ENCODE data around the gene TRIM44.

The TRIM44 gene

GRCh38 chr11:35792148-35792845 is 129.7 kb downstream of the TRIM44 start:
- Histone ChIP-seq H4K5ac (ENCODE audit: low read length) (no peak overlapping the region), H3K18ac (ENCODE audit: low read length) (no peak overlapping the region), H3K27ac (ENCODE audit: low read depth, low read length) (no peak overlapping the region), H3K23ac (ENCODE audit: low read length) (no peak overlapping the region), H3K56ac (ENCODE audit: low read length) (no peak overlapping the region), H3K79me1 (ENCODE audit: low read length) (no peaks in the 10 kb centered on the region), H3K4ac (ENCODE audit: low read depth, low read length) (no peak overlapping the region), H2BK5ac (ENCODE audit: low read length) (no peak overlapping the region), H3K36me3 (ENCODE audit: control insufficient read depth, insufficient read depth, low read length) (no peaks in the 10 kb centered on the region), H2AK5ac (ENCODE audit: low read length) (no peak overlapping the region), H3K4me3 (ENCODE audit: low read length) (no peak overlapping the region), H3K27me3 (ENCODE audit: insufficient read depth, low read length, poor library complexity) (no peaks in the 10 kb centered on the region), H3K4me1 (ENCODE audit: control insufficient read depth, low read depth, low read length) (no peaks in the 10 kb centered on the region), H2BK120ac (ENCODE audit: low read depth, low read length) (no peak overlapping the region), H3K4me2 (ENCODE audit: low read length) (no peak overlapping the region), H3K9ac (ENCODE audit: low read length) (no peak overlapping the region), H2BK15ac (replicated peaks; ENCODE audit: low read depth) (no peak overlapping the region), H3K79me2 (ENCODE audit: control insufficient read depth, insufficient read depth, low read length) (no peaks in the 10 kb centered on the region), H4K8ac (ENCODE audit: low read depth, low read length) (no peak overlapping the region)
- DNase-seq, result no peak
- WGBS (ENCODE audit: extremely low coverage, insufficient coverage, low lambda C conversion rate), result no CpG with 5 or more reads among the region's 4 CpGs

- Histone ChIP-seq H3K79me1 (ENCODE audit: low read length) (no peaks in the 10 kb centered on the region), H3K4me1 (ENCODE audit: control insufficient read depth, low read depth, low read length) (no peaks in the 10 kb centered on the region), H3K36me3 (ENCODE audit: control insufficient read depth, insufficient read depth, low read length) (no peaks in the 10 kb centered on the region), H4K5ac (ENCODE audit: low read length) (no peak overlapping the region), H3K4me3 (ENCODE audit: low read length) (no peak overlapping the region), H3K4me2 (ENCODE audit: low read length) (no peak overlapping the region), H3K23ac (ENCODE audit: low read length) (no peak overlapping the region), H2BK15ac (replicated peaks; ENCODE audit: low read depth) (no peak overlapping the region), H2BK5ac (ENCODE audit: low read length) (no peak overlapping the region), H3K79me2 (ENCODE audit: control insufficient read depth, insufficient read depth, low read length) (no peaks in the 10 kb centered on the region), H2BK120ac (ENCODE audit: low read depth, low read length) (no peak overlapping the region), H4K8ac (ENCODE audit: low read depth, low read length) (no peak overlapping the region), H3K27me3 (ENCODE audit: insufficient read depth, low read length, poor library complexity) (no peaks in the 10 kb centered on the region), H3K56ac (ENCODE audit: low read length) (no peak overlapping the region), H3K9ac (ENCODE audit: low read length) (no peak overlapping the region), H2AK5ac (ENCODE audit: low read length) (no peak overlapping the region), H3K4ac (ENCODE audit: low read depth, low read length) (no peak overlapping the region), H3K27ac (ENCODE audit: low read depth, low read length) (no peak overlapping the region), H3K18ac (ENCODE audit: low read length) (no peak overlapping the region)
- WGBS (ENCODE audit: extremely low coverage, insufficient coverage, low lambda C conversion rate), result no CpG with 5 or more reads among the region's 2 CpGs
- no peak for DNase-seq
Observed at GRCh38 chr11:35792846-35793192, 130.2 kb downstream of the TRIM44 start.

- Histone ChIP-seq H2AK5ac (ENCODE audit: low read length) (no peak overlapping the region), H4K8ac (ENCODE audit: low read depth, low read length) (no peak overlapping the region), H2BK120ac (ENCODE audit: low read depth, low read length) (no peak overlapping the region), H3K79me1 (ENCODE audit: low read length) (no peaks in the 10 kb centered on the region), H4K5ac (ENCODE audit: low read length) (no peak overlapping the region), H3K4me2 (ENCODE audit: low read length) (no peak overlapping the region), H3K27ac (ENCODE audit: low read depth, low read length) (no peak overlapping the region), H3K23ac (ENCODE audit: low read length) (no peak overlapping the region), H3K18ac (ENCODE audit: low read length) (no peak overlapping the region), H2BK15ac (replicated peaks; ENCODE audit: low read depth) (no peak overlapping the region), H3K4ac (ENCODE audit: low read depth, low read length) (no peak overlapping the region), H3K4me1 (ENCODE audit: control insufficient read depth, low read depth, low read length) (no peaks in the 10 kb centered on the region), H3K36me3 (ENCODE audit: control insufficient read depth, insufficient read depth, low read length) (no peaks in the 10 kb centered on the region), H3K9ac (ENCODE audit: low read length) (no peak overlapping the region), H2BK5ac (ENCODE audit: low read length) (no peak overlapping the region), H3K27me3 (ENCODE audit: insufficient read depth, low read length, poor library complexity) (no peaks in the 10 kb centered on the region), H3K4me3 (ENCODE audit: low read length) (no peak overlapping the region), H3K79me2 (ENCODE audit: control insufficient read depth, insufficient read depth, low read length) (no peaks in the 10 kb centered on the region), H3K56ac (ENCODE audit: low read length) (no peak overlapping the region)
- DNase-seq, result no peak
- WGBS (ENCODE audit: extremely low coverage, insufficient coverage, low lambda C conversion rate), result no CpG with 5 or more reads among the region's 2 CpGs
Observed at GRCh38 chr11:35794333-35794732, 131.8 kb downstream of the TRIM44 start.

GRCh38 chr11:35794850-35795249 is 132.3 kb downstream of the TRIM44 start:
- no peak overlapping the region for H2AK5ac ChIP-seq (ENCODE audit: low read length)
- H3K4me3 ChIP-seq (ENCODE audit: low read length), result no peak overlapping the region
- no peak overlapping the region for H4K5ac ChIP-seq (ENCODE audit: low read length)
- H3K9ac ChIP-seq (ENCODE audit: low read length), result no peak overlapping the region
- H3K4ac ChIP-seq (ENCODE audit: low read depth, low read length), result no peak overlapping the region
- WGBS (ENCODE audit: extremely low coverage, insufficient coverage, low lambda C conversion rate), result no CpG with 5 or more reads among the region's 3 CpGs
- no peak overlapping the region for H3K4me2 ChIP-seq (ENCODE audit: low read length)
- H3K27ac ChIP-seq (ENCODE audit: low read depth, low read length), result no peak overlapping the region
- H3K79me2 ChIP-seq (ENCODE audit: control insufficient read depth, insufficient read depth, low read length), result no peaks in the 10 kb centered on the region
- no peak overlapping the region for H2BK5ac ChIP-seq (ENCODE audit: low read length)
- no peak overlapping the region for H2BK15ac ChIP-seq (replicated peaks; ENCODE audit: low read depth)
- no peaks in the 10 kb centered on the region for H3K79me1 ChIP-seq (ENCODE audit: low read length)
- no peak overlapping the region for H3K18ac ChIP-seq (ENCODE audit: low read length)
- no peaks in the 10 kb centered on the region for H3K36me3 ChIP-seq (ENCODE audit: control insufficient read depth, insufficient read depth, low read length)
- no peak overlapping the region for H4K8ac ChIP-seq (ENCODE audit: low read depth, low read length)
- H3K56ac ChIP-seq (ENCODE audit: low read length), result no peak overlapping the region
- peak; percentile 26 for DNase-seq
- H3K4me1 ChIP-seq (ENCODE audit: control insufficient read depth, low read depth, low read length), result no peaks in the 10 kb centered on the region
- H3K27me3 ChIP-seq (ENCODE audit: insufficient read depth, low read length, poor library complexity), result no peaks in the 10 kb centered on the region
- H2BK120ac ChIP-seq (ENCODE audit: low read depth, low read length), result no peak overlapping the region
- H3K23ac ChIP-seq (ENCODE audit: low read length), result no peak overlapping the region

- Histone ChIP-seq H4K8ac (ENCODE audit: low read depth, low read length) (no peak overlapping the region), H3K56ac (ENCODE audit: low read length) (no peak overlapping the region), H3K79me1 (ENCODE audit: low read length) (no peaks in the 10 kb centered on the region), H4K5ac (ENCODE audit: low read length) (no peak overlapping the region), H3K27me3 (ENCODE audit: insufficient read depth, low read length, poor library complexity) (no peaks in the 10 kb centered on the region), H3K36me3 (ENCODE audit: control insufficient read depth, insufficient read depth, low read length) (no peaks in the 10 kb centered on the region), H3K9ac (ENCODE audit: low read length) (no peak overlapping the region), H3K79me2 (ENCODE audit: control insufficient read depth, insufficient read depth, low read length) (no peaks in the 10 kb centered on the region), H3K18ac (ENCODE audit: low read length) (no peak overlapping the region), H2AK5ac (ENCODE audit: low read length) (no peak overlapping the region), H3K4ac (ENCODE audit: low read depth, low read length) (no peak overlapping the region), H2BK15ac (replicated peaks; ENCODE audit: low read depth) (no peak overlapping the region), H3K23ac (ENCODE audit: low read length) (no peak overlapping the region), H3K4me1 (ENCODE audit: control insufficient read depth, low read depth, low read length) (peaks cover 2% of the 10 kb centered on the region), H3K27ac (ENCODE audit: low read depth, low read length) (no peak overlapping the region), H3K4me3 (ENCODE audit: low read length) (no peak overlapping the region), H2BK5ac (ENCODE audit: low read length) (no peak overlapping the region), H3K4me2 (ENCODE audit: low read length) (no peak overlapping the region), H2BK120ac (ENCODE audit: low read depth, low read length) (no peak overlapping the region)
- DNase-seq, result peak; percentile 56
- WGBS (ENCODE audit: extremely low coverage, insufficient coverage, low lambda C conversion rate), result no CpG with 5 or more reads among the region's 3 CpGs
Observed at GRCh38 chr11:35796562-35796961, 134.0 kb downstream of the TRIM44 start.

GRCh38 chr11:35798423-35798822 is 135.8 kb downstream of the TRIM44 start:
- Histone ChIP-seq H3K79me1 (ENCODE audit: low read length) (no peaks in the 10 kb centered on the region), H3K4me3 (ENCODE audit: low read length) (no peak overlapping the region), H3K56ac (ENCODE audit: low read length) (no peak overlapping the region), H2AK5ac (ENCODE audit: low read length) (no peak overlapping the region), H3K4me2 (ENCODE audit: low read length) (no peak overlapping the region), H4K5ac (ENCODE audit: low read length) (no peak overlapping the region), H2BK120ac (ENCODE audit: low read depth, low read length) (no peak overlapping the region), H3K4ac (ENCODE audit: low read depth, low read length) (no peak overlapping the region), H3K36me3 (ENCODE audit: control insufficient read depth, insufficient read depth, low read length) (no peaks in the 10 kb centered on the region), H3K18ac (ENCODE audit: low read length) (no peak overlapping the region), H3K23ac (ENCODE audit: low read length) (no peak overlapping the region), H4K8ac (ENCODE audit: low read depth, low read length) (no peak overlapping the region), H2BK5ac (ENCODE audit: low read length) (no peak overlapping the region), H3K27ac (ENCODE audit: low read depth, low read length) (no peak overlapping the region), H3K27me3 (ENCODE audit: insufficient read depth, low read length, poor library complexity) (no peaks in the 10 kb centered on the region), H3K79me2 (ENCODE audit: control insufficient read depth, insufficient read depth, low read length) (no peaks in the 10 kb centered on the region), H3K4me1 (ENCODE audit: control insufficient read depth, low read depth, low read length) (peaks cover 2% of the 10 kb centered on the region), H3K9ac (ENCODE audit: low read length) (no peak overlapping the region), H2BK15ac (replicated peaks; ENCODE audit: low read depth) (no peak overlapping the region)
- DNase-seq, result no peak
